Ishikawa (cell line): Measurements from ENCODE around the gene EFHD1.

Experiments used
- CEBPB ChIP-seq: IDR thresholded peaks from 2 replicates; pipeline ENCODE4 v1.6.1; 2012
- CREB1 ChIP-seq: IDR thresholded peaks from 2 replicates; pipeline ENCODE4 v1.6.1; 2012; ENCODE audit warnings: low read depth
- EGR1 ChIP-seq: IDR thresholded peaks from 2 replicates; pipeline ENCODE4 v1.6.1; 2012
- EP300 ChIP-seq: IDR thresholded peaks from 2 replicates; pipeline ENCODE4 v1.6.1; 2012; ENCODE audit warnings: borderline replicate concordance
- FOXM1 ChIP-seq: IDR thresholded peaks from 2 replicates; pipeline ENCODE4 v1.6.1; 2012; ENCODE audit warnings: low read depth, borderline replicate concordance
- NFIC ChIP-seq: IDR thresholded peaks from 2 replicates; pipeline ENCODE4 v1.6.1; 2012
- RAD21 ChIP-seq: IDR thresholded peaks from 2 replicates; pipeline ENCODE4 v1.6.1; 2012; ENCODE audit warnings: low read depth
- TAF1 ChIP-seq: IDR thresholded peaks from 2 replicates; pipeline ENCODE4 v1.6.1; 2012; ENCODE audit warnings: low read depth, mild to moderate bottlenecking
- TCF12 ChIP-seq: IDR thresholded peaks from 2 replicates; pipeline ENCODE4 v1.6.1; 2012; ENCODE audit warnings: low read depth
- TEAD4 ChIP-seq: IDR thresholded peaks from 2 replicates; pipeline ENCODE4 v1.6.1; 2012
- YY1 ChIP-seq: IDR thresholded peaks from 2 replicates; pipeline ENCODE4 v1.6.1; 2012; ENCODE audit warnings: low read depth
- ZBTB7A ChIP-seq: IDR thresholded peaks from 2 replicates; pipeline ENCODE4 v1.6.1; 2012; ENCODE audit warnings: low read depth
- TF ChIP-seq, protein P1 (sequence below): IDR thresholded peaks from 2 replicates; pipeline ENCODE4 v1.6.1; 2012; ENCODE audit warnings: low read depth, mild to moderate bottlenecking
- TF ChIP-seq, protein P2 (sequence below): IDR thresholded peaks from 2 replicates; pipeline ENCODE4 v1.6.1; 2012
- TF ChIP-seq, protein P3 (sequence below): IDR thresholded peaks from 2 replicates; pipeline ENCODE4 v1.6.1; 2012

Gene EFHD1

DNA sequence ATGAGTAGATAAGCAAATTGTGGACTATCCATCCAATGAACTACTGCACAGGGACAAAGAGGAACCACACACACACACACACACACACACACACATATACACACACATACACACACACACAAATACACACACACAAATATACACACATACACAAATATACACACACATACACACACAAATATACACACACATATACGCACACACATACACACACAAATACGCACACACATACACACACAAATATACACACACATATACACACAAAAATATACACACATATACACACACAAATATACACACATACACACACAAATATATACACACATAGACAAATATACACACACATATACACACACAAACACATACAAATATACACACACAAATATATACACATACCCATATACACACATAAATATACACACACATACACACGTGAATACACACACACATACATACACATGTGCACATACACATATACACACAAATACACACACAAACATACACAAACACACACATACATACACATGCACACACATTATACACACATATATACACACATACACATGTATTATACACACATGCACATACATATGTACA, 19.8 kb upstream of the EFHD1 start:
- no peak for TF ChIP-seq TAF1
- TF ChIP-seq TEAD4, result no peak
- no peak for TF ChIP-seq YY1
- TF ChIP-seq CEBPB, result no peak
- TF ChIP-seq, protein P1, sequence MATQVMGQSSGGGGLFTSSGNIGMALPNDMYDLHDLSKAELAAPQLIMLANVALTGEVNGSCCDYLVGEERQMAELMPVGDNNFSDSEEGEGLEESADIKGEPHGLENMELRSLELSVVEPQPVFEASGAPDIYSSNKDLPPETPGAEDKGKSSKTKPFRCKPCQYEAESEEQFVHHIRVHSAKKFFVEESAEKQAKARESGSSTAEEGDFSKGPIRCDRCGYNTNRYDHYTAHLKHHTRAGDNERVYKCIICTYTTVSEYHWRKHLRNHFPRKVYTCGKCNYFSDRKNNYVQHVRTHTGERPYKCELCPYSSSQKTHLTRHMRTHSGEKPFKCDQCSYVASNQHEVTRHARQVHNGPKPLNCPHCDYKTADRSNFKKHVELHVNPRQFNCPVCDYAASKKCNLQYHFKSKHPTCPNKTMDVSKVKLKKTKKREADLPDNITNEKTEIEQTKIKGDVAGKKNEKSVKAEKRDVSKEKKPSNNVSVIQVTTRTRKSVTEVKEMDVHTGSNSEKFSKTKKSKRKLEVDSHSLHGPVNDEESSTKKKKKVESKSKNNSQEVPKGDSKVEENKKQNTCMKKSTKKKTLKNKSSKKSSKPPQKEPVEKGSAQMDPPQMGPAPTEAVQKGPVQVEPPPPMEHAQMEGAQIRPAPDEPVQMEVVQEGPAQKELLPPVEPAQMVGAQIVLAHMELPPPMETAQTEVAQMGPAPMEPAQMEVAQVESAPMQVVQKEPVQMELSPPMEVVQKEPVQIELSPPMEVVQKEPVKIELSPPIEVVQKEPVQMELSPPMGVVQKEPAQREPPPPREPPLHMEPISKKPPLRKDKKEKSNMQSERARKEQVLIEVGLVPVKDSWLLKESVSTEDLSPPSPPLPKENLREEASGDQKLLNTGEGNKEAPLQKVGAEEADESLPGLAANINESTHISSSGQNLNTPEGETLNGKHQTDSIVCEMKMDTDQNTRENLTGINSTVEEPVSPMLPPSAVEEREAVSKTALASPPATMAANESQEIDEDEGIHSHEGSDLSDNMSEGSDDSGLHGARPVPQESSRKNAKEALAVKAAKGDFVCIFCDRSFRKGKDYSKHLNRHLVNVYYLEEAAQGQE, result no peak
- no peak for TF ChIP-seq FOXM1
- TF ChIP-seq ZBTB7A, result no peak

DNA sequence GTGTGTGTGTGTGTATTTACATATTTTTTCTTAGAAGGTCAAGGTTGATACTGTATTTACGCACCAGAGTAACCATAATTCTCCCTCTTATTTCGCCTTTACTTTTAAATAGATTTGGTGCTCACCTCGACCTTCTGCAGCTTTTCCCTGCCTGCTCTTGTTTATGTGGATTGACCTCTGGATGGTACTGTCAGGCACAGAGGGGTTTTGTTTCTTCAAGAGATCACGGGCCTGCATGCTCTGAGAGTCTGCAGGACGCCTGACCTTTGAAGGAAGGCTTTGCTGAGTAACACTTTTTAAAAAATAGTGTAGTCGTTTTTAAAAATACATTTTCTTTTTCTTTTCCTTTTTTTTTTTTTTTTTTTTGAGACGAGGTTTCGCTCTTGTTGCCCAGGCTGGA, 18.1 kb upstream of the EFHD1 start:
- TF ChIP-seq ZBTB7A, result no peak
- TF ChIP-seq, protein P1, result no peak
- no peak for TF ChIP-seq YY1
- no peak for TF ChIP-seq EGR1
- no peak for TF ChIP-seq TEAD4
- no peak for TF ChIP-seq CEBPB
- TF ChIP-seq, protein P2, sequence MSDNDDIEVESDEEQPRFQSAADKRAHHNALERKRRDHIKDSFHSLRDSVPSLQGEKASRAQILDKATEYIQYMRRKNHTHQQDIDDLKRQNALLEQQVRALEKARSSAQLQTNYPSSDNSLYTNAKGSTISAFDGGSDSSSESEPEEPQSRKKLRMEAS, result no peak
- TF ChIP-seq FOXM1, result no peak
- TF ChIP-seq CREB1, result no peak
- no peak for TF ChIP-seq TCF12
- TF ChIP-seq EP300, result no peak
- no peak for TF ChIP-seq RAD21
- TF ChIP-seq NFIC, result no peak
- no peak for TF ChIP-seq TAF1
- TF ChIP-seq, protein P3, sequence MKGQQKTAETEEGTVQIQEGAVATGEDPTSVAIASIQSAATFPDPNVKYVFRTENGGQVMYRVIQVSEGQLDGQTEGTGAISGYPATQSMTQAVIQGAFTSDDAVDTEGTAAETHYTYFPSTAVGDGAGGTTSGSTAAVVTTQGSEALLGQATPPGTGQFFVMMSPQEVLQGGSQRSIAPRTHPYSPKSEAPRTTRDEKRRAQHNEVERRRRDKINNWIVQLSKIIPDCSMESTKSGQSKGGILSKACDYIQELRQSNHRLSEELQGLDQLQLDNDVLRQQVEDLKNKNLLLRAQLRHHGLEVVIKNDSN, result no peak

DNA sequence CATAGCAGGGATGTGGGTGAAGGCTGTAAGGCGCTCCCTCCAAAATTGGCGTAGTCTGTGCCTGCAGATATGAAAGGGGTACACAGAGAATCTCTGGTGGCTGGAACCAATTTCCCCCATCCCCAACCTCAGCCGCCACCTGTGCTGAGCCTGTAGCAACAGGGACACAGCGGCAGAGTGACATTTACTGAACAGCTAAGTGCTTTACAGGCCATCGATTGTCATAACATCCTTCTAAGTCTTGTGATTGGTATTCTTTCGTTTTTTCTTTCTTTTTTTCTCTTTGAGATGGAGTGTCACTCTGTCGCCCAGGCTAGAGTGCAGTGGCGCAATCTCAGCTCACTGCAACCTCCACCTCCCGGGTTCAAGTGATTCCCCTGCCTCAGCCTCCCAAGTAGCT, 12.2 kb upstream of the EFHD1 start:
- TF ChIP-seq CREB1 (no peak), NFIC (no peak), ZBTB7A (no peak), FOXM1 (no peak), EGR1 (no peak), TCF12 (no peak), RAD21 (no peak), TAF1 (no peak), EP300 (no peak), TEAD4 (no peak), YY1 (no peak)
- TF ChIP-seq, protein P2, result no peak
- TF ChIP-seq, protein P1, result no peak
- TF ChIP-seq, protein P3, result no peak

GRCh38 chr2:232622563-232622962, 10.8 kb upstream of the EFHD1 start:
- TF ChIP-seq EP300 (no peak), FOXM1 (no peak), EGR1 (no peak), TAF1 (no peak), TCF12 (no peak), TEAD4 (no peak), CREB1 (no peak), RAD21 (no peak), YY1 (no peak), CEBPB (no peak), NFIC (no peak), ZBTB7A (no peak)
- TF ChIP-seq, protein P2, result no peak
- TF ChIP-seq, protein P3, result no peak
- TF ChIP-seq, protein P1, result no peak
